Osteocyte (in vitro differentiated cells): Measurements from ENCODE around the gene TTL. TPM values are rescaled to one million over a fixed set of nuclear protein-coding genes. Genes with fewer than 3 reads are reported as not detected.

ENCODE experiments used
- DNase-seq: peaks from one replicate; pipeline ENCODE4 v3.0.0; 2021; ENCODE audit warnings: mixed read lengths; ENCODE audit not compliant: unreplicated experiment; ENCODE audit errors: extremely low spot score
- H3K27ac Mint-ChIP-seq: one replicate; pipeline ENCODE4 v1.8.0; 2021; ENCODE audit warnings: mild to moderate bottlenecking, mixed read lengths; ENCODE audit not compliant: unreplicated experiment
- H3K27me3 Mint-ChIP-seq: one replicate; pipeline ENCODE4 v1.8.0; 2021; ENCODE audit warnings: mixed read lengths; ENCODE audit not compliant: unreplicated experiment
- H3K36me3 Mint-ChIP-seq: one replicate; pipeline ENCODE4 v1.8.0; 2021; ENCODE audit warnings: mixed read lengths; ENCODE audit not compliant: unreplicated experiment
- H3K4me1 Mint-ChIP-seq: one replicate; pipeline ENCODE4 v1.8.0; 2021; ENCODE audit warnings: mixed read lengths; ENCODE audit not compliant: unreplicated experiment
- H3K4me3 Mint-ChIP-seq: one replicate; pipeline ENCODE4 v1.8.0; 2021; ENCODE audit warnings: mild to moderate bottlenecking, moderate library complexity, mixed read lengths; ENCODE audit not compliant: unreplicated experiment
- H3K9me3 Mint-ChIP-seq: one replicate; pipeline ENCODE4 v1.8.0; 2021; ENCODE audit warnings: mixed read lengths; ENCODE audit not compliant: unreplicated experiment
- total RNA-seq: library from RNA; stranded (reverse); gene quantifications from 2 replicates; pipeline ENCODE4 v1.2.1, GENCODE V29; 2021
- TF ChIP-seq, protein P1 (sequence below): fragments of 200-600 bp; sonication (generic); IDR thresholded peaks from 2 replicates; pipeline ENCODE4 v1.5.0; 2021; ENCODE audit warnings: antibody characterized with exemption, mild to moderate bottlenecking, moderate library complexity

TTL gene
- total RNA-seq, 1 donor from 2014 or later = 65.7 TPM

DNA sequence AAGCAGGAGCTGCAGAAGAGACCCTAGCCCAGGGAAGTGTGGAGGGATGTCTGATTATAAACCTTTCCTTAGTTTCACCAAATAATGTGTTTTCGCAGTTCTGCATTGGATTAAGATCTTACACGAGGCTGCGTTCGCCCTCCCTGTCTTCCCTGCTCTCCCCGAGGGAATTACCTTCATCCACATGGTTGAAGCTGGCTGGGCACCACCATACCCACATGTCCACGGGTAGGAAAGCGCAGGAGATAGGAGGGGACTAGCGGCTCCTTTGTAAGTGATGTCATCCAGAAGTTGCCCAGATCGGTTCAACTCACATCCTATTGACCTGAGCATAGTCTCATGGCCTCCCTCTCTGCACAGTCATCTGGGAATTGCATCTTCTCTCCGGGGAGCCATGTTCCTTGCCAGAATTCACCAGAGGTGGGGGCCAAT is 1.1 kb downstream of the TTL start:
- H3K9me3 Mint-ChIP-seq = no peaks in the 10 kb centered on the region
- TF ChIP-seq, protein P1, sequence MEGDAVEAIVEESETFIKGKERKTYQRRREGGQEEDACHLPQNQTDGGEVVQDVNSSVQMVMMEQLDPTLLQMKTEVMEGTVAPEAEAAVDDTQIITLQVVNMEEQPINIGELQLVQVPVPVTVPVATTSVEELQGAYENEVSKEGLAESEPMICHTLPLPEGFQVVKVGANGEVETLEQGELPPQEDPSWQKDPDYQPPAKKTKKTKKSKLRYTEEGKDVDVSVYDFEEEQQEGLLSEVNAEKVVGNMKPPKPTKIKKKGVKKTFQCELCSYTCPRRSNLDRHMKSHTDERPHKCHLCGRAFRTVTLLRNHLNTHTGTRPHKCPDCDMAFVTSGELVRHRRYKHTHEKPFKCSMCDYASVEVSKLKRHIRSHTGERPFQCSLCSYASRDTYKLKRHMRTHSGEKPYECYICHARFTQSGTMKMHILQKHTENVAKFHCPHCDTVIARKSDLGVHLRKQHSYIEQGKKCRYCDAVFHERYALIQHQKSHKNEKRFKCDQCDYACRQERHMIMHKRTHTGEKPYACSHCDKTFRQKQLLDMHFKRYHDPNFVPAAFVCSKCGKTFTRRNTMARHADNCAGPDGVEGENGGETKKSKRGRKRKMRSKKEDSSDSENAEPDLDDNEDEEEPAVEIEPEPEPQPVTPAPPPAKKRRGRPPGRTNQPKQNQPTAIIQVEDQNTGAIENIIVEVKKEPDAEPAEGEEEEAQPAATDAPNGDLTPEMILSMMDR = no peak
- no peaks in the 10 kb centered on the region for H3K27me3 Mint-ChIP-seq
- peaks cover 22% of the 10 kb centered on the region for H3K4me1 Mint-ChIP-seq
- H3K36me3 Mint-ChIP-seq = peaks cover 2% of the 10 kb centered on the region
- H3K4me3 Mint-ChIP-seq = peak overlapping the region; percentile 87
- DNase-seq = no peak
- H3K27ac Mint-ChIP-seq = peak overlapping the region; percentile 89

DNA sequence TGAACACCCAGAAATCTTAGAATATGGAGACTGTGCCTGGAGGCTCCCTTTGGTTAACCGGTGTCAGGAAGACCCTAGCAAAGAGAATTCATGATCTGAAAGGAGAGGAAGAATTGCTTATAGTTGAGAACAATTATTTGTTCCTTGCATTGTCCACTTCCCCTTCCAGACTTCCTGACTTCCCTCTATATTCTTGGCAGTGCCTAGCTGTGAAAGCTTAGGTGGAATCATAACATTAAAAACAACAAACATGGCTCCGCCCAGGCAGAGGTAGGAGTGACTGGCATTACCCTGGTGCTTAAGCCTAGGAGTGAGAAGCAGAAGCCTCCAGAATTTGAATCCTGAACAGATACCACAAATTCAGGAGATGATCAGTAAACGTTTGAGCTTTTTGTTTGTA is 1.9 kb downstream of the TTL start:
- H3K4me1 Mint-ChIP-seq = peaks cover 22% of the 10 kb centered on the region
- H3K36me3 Mint-ChIP-seq = peaks cover 4% of the 10 kb centered on the region
- DNase-seq = no peak
- TF ChIP-seq, protein P1 = no peak
- no peaks in the 10 kb centered on the region for H3K9me3 Mint-ChIP-seq
- no peaks in the 10 kb centered on the region for H3K27me3 Mint-ChIP-seq
- H3K4me3 Mint-ChIP-seq = peak overlapping the region; percentile 87
- H3K27ac Mint-ChIP-seq = peak overlapping the region; percentile 89

DNA sequence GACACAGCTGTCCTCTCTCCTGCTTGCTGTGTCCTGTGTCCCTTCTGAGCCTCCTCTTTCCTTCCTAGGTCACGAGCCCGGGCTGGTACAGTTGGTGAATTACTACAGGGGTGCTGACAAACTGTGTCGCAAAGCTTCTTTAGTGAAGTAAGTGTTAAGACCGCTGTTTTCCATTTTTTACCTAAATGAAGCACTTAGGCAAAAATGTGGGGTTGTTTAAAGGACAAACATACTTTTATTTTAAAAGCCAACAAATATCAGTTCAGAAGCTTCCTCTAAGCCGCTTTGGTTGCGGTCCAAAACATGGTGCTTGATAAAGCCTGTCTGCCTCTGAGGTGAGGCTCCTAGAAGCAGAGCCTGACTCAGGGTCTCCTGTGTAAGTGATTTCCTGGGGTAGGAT is 3.9 kb downstream of the TTL start:
- Mint-ChIP-seq H3K9me3 (no peaks in the 10 kb centered on the region), H3K36me3 (peaks cover 10% of the 10 kb centered on the region), H3K4me1 (peaks cover 18% of the 10 kb centered on the region), H3K27ac (no peak overlapping the region), H3K4me3 (no peak overlapping the region), H3K27me3 (no peaks in the 10 kb centered on the region)
- TF ChIP-seq, protein P1 = no peak
- DNase-seq = peak; percentile 62

DNA sequence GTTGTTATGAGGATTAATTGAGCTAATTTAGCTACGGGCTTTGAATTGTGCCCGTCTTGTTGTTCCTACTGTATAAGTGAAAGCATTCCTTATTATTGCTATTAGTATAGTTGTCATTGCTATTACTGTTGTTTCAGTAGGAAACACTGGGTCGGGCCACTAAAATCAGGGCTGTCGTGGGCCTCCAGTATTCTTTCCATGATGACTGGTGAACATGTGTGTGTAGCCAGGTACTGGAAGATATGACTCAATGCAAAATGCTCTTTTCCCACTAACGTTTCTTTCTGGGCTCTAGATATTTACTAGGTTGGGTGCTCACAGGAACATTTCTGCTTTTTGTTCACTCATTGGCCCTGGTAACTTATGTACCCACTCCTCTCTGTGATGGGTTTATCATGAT is 4.9 kb downstream of the TTL start:
- H3K36me3 Mint-ChIP-seq = peaks cover 10% of the 10 kb centered on the region
- no peak overlapping the region for H3K4me3 Mint-ChIP-seq
- H3K27me3 Mint-ChIP-seq = no peaks in the 10 kb centered on the region
- TF ChIP-seq, protein P1 = no peak
- H3K27ac Mint-ChIP-seq = no peak overlapping the region
- DNase-seq = no peak
- H3K4me1 Mint-ChIP-seq = peaks cover 15% of the 10 kb centered on the region
- no peaks in the 10 kb centered on the region for H3K9me3 Mint-ChIP-seq

DNA sequence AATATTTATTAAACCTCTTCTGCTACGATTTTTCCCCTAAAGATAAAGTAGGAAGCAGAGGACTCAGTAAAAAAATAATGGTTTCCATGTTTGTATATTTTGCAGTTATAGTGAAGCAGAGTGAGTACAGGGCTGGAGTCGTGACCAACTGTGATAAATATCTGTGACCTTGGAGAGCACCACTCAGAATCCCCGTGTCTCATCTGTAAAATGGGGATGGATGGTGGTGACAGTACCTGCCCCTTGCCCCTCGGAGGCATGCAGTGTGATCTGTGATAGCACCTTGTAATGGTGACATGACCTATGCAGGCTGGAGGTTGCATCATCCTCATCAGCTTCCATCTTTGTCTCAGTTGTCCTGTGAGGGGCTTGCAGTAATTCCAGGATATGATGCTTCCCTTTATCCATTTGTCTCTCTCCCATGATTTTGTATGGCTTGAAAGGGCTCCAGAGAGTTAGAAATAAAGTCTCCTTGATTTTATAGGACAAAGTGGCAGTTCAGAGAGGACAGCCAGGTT is 5.5 kb downstream of the TTL start:
- H3K4me3 Mint-ChIP-seq = no peak overlapping the region
- no peaks in the 10 kb centered on the region for H3K27me3 Mint-ChIP-seq
- H3K4me1 Mint-ChIP-seq = peaks cover 15% of the 10 kb centered on the region
- H3K36me3 Mint-ChIP-seq = peaks cover 10% of the 10 kb centered on the region
- H3K9me3 Mint-ChIP-seq = no peaks in the 10 kb centered on the region
- TF ChIP-seq, protein P1 = no peak
- DNase-seq = no peak
- no peak overlapping the region for H3K27ac Mint-ChIP-seq
